A549 (cell line): ENCODE results near the gene CDK14.

ENCODE experiments used
- CBX2 ChIP-seq: fragments of 200-600 bp; sonication (generic); IDR thresholded peaks from 2 replicates; pipeline ENCODE4 v1.6.1; 2016; ENCODE audit warnings: low read depth, mild to moderate bottlenecking, borderline replicate concordance
- CTCF ChIP-seq: fragments of >200 bp; sonication (Bioruptor Twin); formaldehyde crosslinking; IDR thresholded peaks from 3 replicates; pipeline ENCODE4 v1.5.1; 2016
- EP300 ChIP-seq, 2 experiments: fragments of >200 bp; sonication (Bioruptor Twin); formaldehyde crosslinking; IDR thresholded peaks; 2 replicates in 1 of 2; 3 replicates in 1 of 2; pipeline ENCODE4 v1.6.1; 2016 to 2017
- MAZ ChIP-seq: fragments of 150-350 bp; IDR thresholded peaks from 2 replicates; pipeline ENCODE4 v1.6.1; 2014; ENCODE audit warnings: antibody characterized with exemption, low read depth, low read length, borderline replicate concordance
- MYC ChIP-seq: IDR thresholded peaks from 2 replicates; pipeline ENCODE4 v1.6.1; 2012; ENCODE audit warnings: mild to moderate bottlenecking, inconsistent platforms, low read length, improper control_type of control experiment, borderline replicate concordance
- NFE2L2 ChIP-seq: fragments of 150-350 bp; conservative IDR thresholded peaks from 2 replicates; pipeline ENCODE4 v1.6.1; 2014; ENCODE audit warnings: low read length
- POLR2A ChIP-seq: IDR thresholded peaks from 2 replicates; pipeline ENCODE4 v1.6.1; 2012; ENCODE audit warnings: mild to moderate bottlenecking, low read length
- REST ChIP-seq: fragments of 200-600 bp; sonication (generic); IDR thresholded peaks from 2 replicates; pipeline ENCODE4 v1.6.1; 2016; ENCODE audit warnings: antibody characterized with exemption, mild to moderate bottlenecking, moderate library complexity

GRCh38 chr7:91045606-91046005 lies 449.5 kb downstream of the CDK14 start:
- TF ChIP-seq MAZ (no peak), CTCF (no peak), EP300 (IDR thresholded peaks at IDR 0.05) (no peak), CBX2 (no peak), MYC (no peak), REST (no peak), POLR2A (no peak), NFE2L2 (no peak)
